IMR-90 (cell line): ENCODE results near the gene FNTB. TPM values are rescaled to one million over a fixed set of nuclear protein-coding genes. Genes with fewer than 3 reads are reported as not detected.
"Not testable (repeated sequence)": the region's sequence is repeated elsewhere in the genome, so short reads cannot be mapped to it uniquely, and the experiment has no call there.

Experiments used
- ATAC-seq: fragments of 200-7000 bp; cut with Tn5 transposase; 2 replicates; pipeline ENCODE4 v1.9.1; 2020; ENCODE audit warnings: low read depth, mild to moderate bottlenecking, moderate library complexity
- BruUV-seq: library from RNA; stranded (reverse); fragments of 400-500 nt; replicated peaks from 2 replicates; lab custom pipeline; 2021; lab: Mats Ljungman, UMichigan
- CTCF ChIA-PET: fragments of 300-600 bp; formaldehyde crosslinking; extraction: SDS; loops from one replicate; lab custom pipeline; 2021; ENCODE audit warnings: antibody characterized with exemption; lab: Yijun Ruan, JAX
- POLR2A ChIA-PET: fragments of 300-600 bp; sonication (Branson Sonifier 250); formaldehyde crosslinking; loops from one replicate; lab custom pipeline; 2022; ENCODE audit warnings: antibody characterized with exemption; ENCODE audit not compliant: unreplicated experiment; lab: Charles Lee
- DNase-seq: peaks from one replicate; pipeline ENCODE4 v3.0.0; 2013
- H2AFZ ChIP-seq: replicated peaks from 2 replicates; pipeline ENCODE3; 2013; ENCODE audit warnings: low read length, mild to moderate bottlenecking; ENCODE audit not compliant: poor library complexity
- H2AK5ac ChIP-seq: 2 replicates; pipeline ENCODE4 v1.6.1; 2013; ENCODE audit warnings: low read depth, low read length, inconsistent platforms
- H2AK9ac ChIP-seq: replicated peaks from 2 replicates; pipeline ENCODE3; 2013; ENCODE audit warnings: mild to moderate bottlenecking, low read depth, low read length, moderate library complexity; ENCODE audit not compliant: poor library complexity
- H2BK120ac ChIP-seq: 2 replicates; pipeline ENCODE4 v1.6.1; 2013; ENCODE audit warnings: low read depth, low read length, inconsistent platforms
- H2BK15ac ChIP-seq: 3 replicates; pipeline ENCODE4 v1.6.1; 2013; ENCODE audit warnings: low read depth, low read length, inconsistent platforms
- H2BK20ac ChIP-seq: 2 replicates; pipeline ENCODE4 v1.6.1; 2013; ENCODE audit warnings: low read depth, mild to moderate bottlenecking, inconsistent platforms, low read length, moderate library complexity
- H2BK5ac ChIP-seq: 2 replicates; pipeline ENCODE4 v1.6.1; 2013; ENCODE audit warnings: mild to moderate bottlenecking, low read depth, low read length, inconsistent platforms; ENCODE audit not compliant: poor library complexity, severe bottlenecking
- H3K14ac ChIP-seq: replicated peaks from 2 replicates; pipeline ENCODE4 v1.6.1; 2013; ENCODE audit warnings: low read depth, low read length, inconsistent platforms
- H3K18ac ChIP-seq: 2 replicates; pipeline ENCODE4 v1.6.1; 2013; ENCODE audit warnings: low read depth, low read length, control low read depth
- H3K23ac ChIP-seq: 2 replicates; pipeline ENCODE4 v1.6.1; 2013; ENCODE audit warnings: low read depth, low read length, inconsistent platforms
- H3K27ac ChIP-seq: 2 replicates; pipeline ENCODE4 v1.5.1; 2013; ENCODE audit warnings: mild to moderate bottlenecking, control low read depth, low read length; ENCODE audit not compliant: insufficient read depth
- H3K27me3 ChIP-seq: 2 replicates; pipeline ENCODE4 v1.6.1; 2013; ENCODE audit warnings: low read length; ENCODE audit not compliant: control insufficient read depth, insufficient read depth
- H3K36me3 ChIP-seq: 2 replicates; pipeline ENCODE4 v1.6.1; 2013; ENCODE audit warnings: low read length, mixed read lengths; ENCODE audit not compliant: control insufficient read depth, insufficient read depth
- H3K4ac ChIP-seq: 2 replicates; pipeline ENCODE4 v1.6.1; 2013; ENCODE audit warnings: low read depth, low read length, inconsistent platforms
- H3K4me1 ChIP-seq: 2 replicates; pipeline ENCODE4 v1.6.1; 2013; ENCODE audit warnings: low read length, mixed read lengths; ENCODE audit not compliant: control insufficient read depth, insufficient read depth
- H3K4me2 ChIP-seq: 2 replicates; pipeline ENCODE4 v1.6.1; 2013; ENCODE audit warnings: low read depth, mild to moderate bottlenecking, control low read depth, low read length, moderate library complexity
- H3K4me3 ChIP-seq: 2 replicates; pipeline ENCODE4 v1.5.1; 2013; ENCODE audit warnings: low read depth, mild to moderate bottlenecking, control low read depth, low read length, moderate library complexity; ENCODE audit not compliant: insufficient read depth
- H3K56ac ChIP-seq: 2 replicates; pipeline ENCODE4 v1.6.1; 2013; ENCODE audit warnings: low read length, inconsistent platforms; ENCODE audit not compliant: insufficient read depth; ENCODE audit errors: extremely low read depth
- H3K79me1 ChIP-seq, 2 experiments: 2 replicates each; pipeline ENCODE4 v1.6.1; 2013; ENCODE audit warnings: low read length in 2 of 2, inconsistent platforms in 1 of 2, low read depth in 1 of 2
- H3K9ac ChIP-seq: 2 replicates; pipeline ENCODE4 v1.6.1; 2013; ENCODE audit warnings: low read depth, low read length, control low read depth
- H3K9me1 ChIP-seq: 2 replicates; pipeline ENCODE4 v1.6.1; 2013; ENCODE audit warnings: low read length, inconsistent platforms; ENCODE audit not compliant: insufficient read depth
- H3K9me3 ChIP-seq: 2 replicates; pipeline ENCODE4 v1.6.1; 2013; ENCODE audit warnings: low read length; ENCODE audit not compliant: control insufficient read depth, insufficient read depth
- H4K20me1 ChIP-seq: 2 replicates; pipeline ENCODE4 v1.6.1; 2013; ENCODE audit warnings: low read length, inconsistent platforms; ENCODE audit not compliant: insufficient read depth
- H4K5ac ChIP-seq: 2 replicates; pipeline ENCODE4 v1.6.1; 2013; ENCODE audit warnings: mild to moderate bottlenecking, low read depth, low read length, control low read depth
- H4K8ac ChIP-seq, 2 experiments: 2 replicates each; pipeline ENCODE4 v1.6.1; 2013; ENCODE audit warnings: low read depth in 2 of 2, low read length in 2 of 2, control low read depth in 1 of 2, inconsistent platforms in 1 of 2
- H4K91ac ChIP-seq: 2 replicates; pipeline ENCODE4 v1.6.1; 2013; ENCODE audit warnings: low read depth, low read length, inconsistent platforms; ENCODE audit not compliant: insufficient read depth
- CEBPB ChIP-seq: IDR thresholded peaks from 2 replicates; pipeline ENCODE4 v1.6.1; 2012; ENCODE audit warnings: low read depth, low read length, improper control_type of control experiment
- WGBS, 2 experiments: methylation state at CpG; one replicate each; pipeline versions ENCODE4 v1.1.5 to v1.1.7; 2013; ENCODE audit warnings: missing lambda C conversion rate in 2 of 2; ENCODE audit not compliant: insufficient read length in 1 of 2; ENCODE audit errors: extremely low coverage in 2 of 2; 5-methylcytosine and 5-hydroxymethylcytosine counted together
- dilution Hi-C: fragments of 300-500 bp; cut with HindIII; formaldehyde crosslinking; loops from one replicate; pipeline ENCODE4 v1.14.3; 2018; ENCODE audit warnings: low sequenced_read_pairs; ENCODE audit not compliant: unreplicated experiment
- in situ Hi-C: fragments of 300-500 bp; cut with MboI; formaldehyde crosslinking; loops from 3 replicates; pipeline ENCODE4 v1.14.3; 2019; ENCODE audit warnings: low sequenced_read_pairs, inconsistent platforms, mixed read lengths
- intact Hi-C: fragments of 100-400 bp; cut with micrococcal nuclease; formaldehyde crosslinking; loops from 2 replicates; pipeline ENCODE4 v1.10.0; 2022
- polyA plus RNA-seq, 3 experiments: library from polyadenylated mRNA; depleted of rRNA; stranded (reverse); fragments of >200 nt; gene quantifications; 2 replicates each; pipeline ENCODE4 v1.2.3, GENCODE V29; 2012; ENCODE audit warnings: low replicate concordance in 1 of 3
- total RNA-seq: library from RNA; depleted of rRNA; stranded (reverse); fragments of >200 nt; gene quantifications from 2 replicates; pipeline ENCODE4 v1.2.3, GENCODE V29; 2012

The FNTB gene
- total and polyA plus RNA-seq, 2 of the 4 experiments (the other 2 are of a cell fraction), result 9.9 to 18.5 TPM

GRCh38 chr14:65031321-65031720 is 44.6 kb downstream of the FNTB start:
- H3K36me3 ChIP-seq, result peaks cover 11% of the 10 kb centered on the region
- H3K56ac ChIP-seq, H2AK9ac ChIP-seq, H2AK5ac ChIP-seq, H4K8ac ChIP-seq, H3K18ac ChIP-seq, H3K14ac ChIP-seq, DNase-seq, H3K4ac ChIP-seq, in situ Hi-C loops, H2AFZ ChIP-seq, H4K20me1 ChIP-seq, H2BK120ac ChIP-seq, POLR2A ChIA-PET, H4K91ac ChIP-seq, H3K23ac ChIP-seq, H3K9ac ChIP-seq, ATAC-seq, intact Hi-C loops, H3K9me1 ChIP-seq, H2BK5ac ChIP-seq, H2BK20ac ChIP-seq, H4K5ac ChIP-seq, H3K4me3 ChIP-seq, H3K79me1 ChIP-seq, BruUV-seq, H3K4me2 ChIP-seq, H3K27me3 ChIP-seq, H3K4me1 ChIP-seq, H2BK15ac ChIP-seq, dilution Hi-C loops, H3K27ac ChIP-seq, H3K9me3 ChIP-seq: not testable (repeated sequence)
- TF ChIP-seq CEBPB, result peak; percentile 17; the same call in 1 of the 2 replicates
- CTCF ChIA-PET, result interaction anchor here (0.6 to 2.6 kb wide), 2 partner anchors 11 to 43 kb away, joined by 3 to 8 read pairs; no protein-coding TSS in a partner anchor
- 97% methylated on average over 6 of the region's 10 CpGs; no CpG with 5 or more reads in 1 of the 2 experiments for WGBS, 2 experiments
